IPS DF 19.7 (cell line): ENCODE data around the gene HOXA10.

ENCODE experiments used
- DNase-seq: peaks from one replicate; pipeline ENCODE4 v3.0.0-alpha.2; 2013; ENCODE audit warnings: low read depth, low spot score

HOXA10 gene

GRCh38 chr7:27168265-27168947 lies 5.7 kb downstream of the HOXA10 start:
- no peak for DNase-seq

- no peak for DNase-seq
Measured at GRCh38 chr7:27167916-27168264, 6.2 kb downstream of the HOXA10 start.

GRCh38 chr7:27166531-27167505 lies 7.3 kb downstream of the HOXA10 start:
- no peak for DNase-seq

- no peak for DNase-seq
Measured at GRCh38 chr7:27165996-27166530, 8.1 kb downstream of the HOXA10 start.

- no peak for DNase-seq
Measured at GRCh38 chr7:27165089-27165995, 8.8 kb downstream of the HOXA10 start, which contains the start of gene HOXA9. Gene HOXA9 (minus strand): TSS chr7:27165537. CDS start chr7:27165457, 80 bp downstream.

- DNase-seq = no peak
Measured at GRCh38 chr7:27164367-27165088, 9.6 kb downstream of the HOXA10 start.

GRCh38 chr7:27164045-27164366 lies 10.1 kb downstream of the HOXA10 start:
- no peak for DNase-seq

- DNase-seq = no peak
Measured at GRCh38 chr7:27163288-27164044, 10.7 kb downstream of the HOXA10 start.

- no peak for DNase-seq
Measured at GRCh38 chr7:27162561-27163287, 11.4 kb downstream of the HOXA10 start.

- no peak for DNase-seq
Measured at GRCh38 chr7:27161721-27162560, 12.2 kb downstream of the HOXA10 start.

- no peak for DNase-seq
Measured at GRCh38 chr7:27161214-27161720, 12.9 kb downstream of the HOXA10 start.

- DNase-seq = no peak
Measured at GRCh38 chr7:27160546-27161213, 13.4 kb downstream of the HOXA10 start.

GRCh38 chr7:27160145-27160545 lies 14.0 kb downstream of the HOXA10 start:
- no peak for DNase-seq

GRCh38 chr7:27159266-27160144 lies 14.6 kb downstream of the HOXA10 start:
- DNase-seq = no peak

- DNase-seq = no peak
Measured at GRCh38 chr7:27158436-27159265, 15.5 kb downstream of the HOXA10 start.
